HL-60/S4 (cell line): Measurements from ENCODE around the gene TEX12.
"Not testable (repeated sequence)": the region's sequence is repeated elsewhere in the genome, so short reads cannot be mapped to it uniquely, and the experiment has no call there.

Experiments used
- in situ Hi-C: fragments of 300-500 bp; cut with MboI; formaldehyde crosslinking; loops from 2 replicates; pipeline ENCODE4 v1.14.3; 2022; ENCODE audit warnings: low sequenced_read_pairs

TEX12 gene, protein sequence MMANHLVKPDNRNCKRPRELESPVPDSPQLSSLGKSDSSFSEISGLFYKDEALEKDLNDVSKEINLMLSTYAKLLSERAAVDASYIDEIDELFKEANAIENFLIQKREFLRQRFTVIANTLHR

GRCh38 chr11:112167145-112167544 lies at the start of gene TEX12:
TSS of gene TEX12 (plus strand) at chr11:112167372. CDS start at chr11:112169269, 1,897 bp downstream.
- in situ Hi-C loops, result no loop called here

GRCh38 chr11:112118176-112118575 lies 49.0 kb upstream of the TEX12 start:
- in situ Hi-C loops, result no loop called here

- in situ Hi-C loops, result no loop called here
Measured at GRCh38 chr11:112121981-112122615, 45.1 kb upstream of the TEX12 start.

GRCh38 chr11:112123129-112123528 lies 44.0 kb upstream of the TEX12 start:
- in situ Hi-C loops, result no loop called here

DNA sequence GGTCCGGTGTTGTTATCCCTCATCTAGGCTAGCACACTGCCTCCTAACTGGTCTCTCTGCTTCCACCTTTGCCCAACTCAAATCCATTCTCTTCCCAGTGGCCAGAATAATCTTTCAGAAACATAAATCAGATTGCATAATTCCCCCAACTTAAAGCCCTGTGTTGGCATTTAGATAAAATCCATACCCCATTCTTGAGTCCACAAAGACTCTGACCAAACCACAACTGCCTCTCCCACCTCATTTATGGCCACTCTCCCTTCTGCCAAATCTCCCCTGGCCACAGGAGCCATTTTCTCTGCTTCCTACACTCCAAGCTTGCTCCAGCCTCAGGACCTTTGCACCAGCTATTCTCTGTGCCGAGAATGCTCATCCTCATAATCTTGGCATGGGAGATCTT lies 40.1 kb upstream of the TEX12 start:
- in situ Hi-C loops, result no loop called here

- in situ Hi-C loops, result no loop called here
Measured at GRCh38 chr11:112128483-112129121, 38.6 kb upstream of the TEX12 start.

- in situ Hi-C loops, result no loop called here
Measured at GRCh38 chr11:112129656-112130055, 37.5 kb upstream of the TEX12 start.

- in situ Hi-C loops, result no loop called here
Measured at GRCh38 chr11:112132737-112133136, 34.4 kb upstream of the TEX12 start.

DNA sequence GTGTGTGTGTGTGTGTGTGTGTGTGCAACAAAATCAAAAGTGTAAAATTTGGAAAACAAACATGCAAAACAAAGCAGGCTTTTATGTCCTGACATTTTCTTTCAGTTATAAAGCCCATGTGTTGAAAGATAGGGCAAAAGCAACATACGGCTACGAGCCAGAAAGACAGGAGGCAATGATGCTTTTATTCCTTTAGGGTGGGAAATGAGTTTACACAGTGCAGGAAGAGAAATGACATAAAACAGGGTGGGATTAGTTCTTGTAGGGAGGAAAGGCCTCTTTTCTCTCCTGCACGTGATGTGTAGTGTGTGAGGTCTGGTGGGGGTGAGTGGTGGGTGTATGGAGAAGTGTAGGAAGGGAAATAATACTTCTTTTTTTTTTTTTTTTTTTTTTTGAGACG lies 32.7 kb upstream of the TEX12 start:
- in situ Hi-C loops, result no loop called here

DNA sequence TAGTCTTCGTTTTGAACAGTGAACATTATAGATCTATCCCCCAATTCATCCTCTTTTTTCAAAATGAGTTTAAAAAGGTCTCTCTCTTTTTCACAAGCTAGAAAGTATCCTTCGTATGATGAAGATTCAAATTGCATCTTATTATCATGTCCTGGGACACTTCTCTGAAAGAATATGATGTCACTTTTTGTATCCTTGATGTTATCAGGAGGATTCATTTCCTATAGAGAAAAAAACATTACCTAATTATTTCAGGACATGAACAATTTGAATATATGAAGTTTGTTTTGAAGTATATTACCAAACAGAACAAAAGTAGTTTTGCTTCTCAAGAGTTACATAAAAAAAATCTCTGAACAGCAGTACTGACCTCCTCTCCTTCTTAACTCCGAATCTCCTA lies 23.6 kb upstream of the TEX12 start:
- in situ Hi-C loops, result no loop called here

GRCh38 chr11:112150517-112150916 lies 16.7 kb upstream of the TEX12 start:
- in situ Hi-C loops, result no loop called here

GRCh38 chr11:112156153-112156955 lies 10.8 kb upstream of the TEX12 start:
- in situ Hi-C loops, result no loop called here

DNA sequence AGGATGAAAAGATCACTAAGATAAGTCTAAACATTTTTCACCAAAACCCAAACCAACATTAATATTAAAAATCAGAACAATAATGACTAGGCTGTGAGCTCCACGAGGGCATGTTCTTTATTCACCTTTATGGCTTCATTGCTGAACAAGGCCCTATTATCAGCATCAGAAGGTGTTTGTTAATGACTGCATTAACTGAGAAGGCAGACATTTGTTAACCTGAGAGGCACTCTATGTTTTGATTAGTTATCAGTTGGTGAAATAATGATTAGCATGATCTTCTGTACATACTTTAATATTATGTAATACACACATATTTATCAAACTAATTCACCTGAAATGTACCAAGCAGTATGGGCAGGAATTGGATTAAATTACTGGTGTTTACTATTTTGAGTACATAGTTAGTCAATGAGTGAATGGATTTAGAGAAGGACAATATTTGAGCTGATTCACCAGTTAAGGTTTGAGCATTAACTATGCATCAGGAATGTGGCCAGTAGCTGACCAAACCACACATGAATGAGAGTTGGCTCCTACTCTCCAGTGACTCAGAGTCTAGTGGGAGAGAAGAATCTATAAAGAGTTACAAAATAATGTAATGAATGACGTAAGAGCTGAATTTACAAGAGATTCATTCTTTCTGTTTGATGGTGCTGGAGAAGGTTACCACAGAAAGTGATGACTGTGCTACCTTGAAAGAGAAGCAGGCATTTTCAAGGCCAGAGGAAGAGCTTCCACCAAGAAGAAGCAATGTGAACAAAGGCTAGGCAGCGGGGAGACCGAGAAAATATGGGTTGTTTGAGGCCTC lies 10.0 kb upstream of the TEX12 start:
- in situ Hi-C loops, result no loop called here

DNA sequence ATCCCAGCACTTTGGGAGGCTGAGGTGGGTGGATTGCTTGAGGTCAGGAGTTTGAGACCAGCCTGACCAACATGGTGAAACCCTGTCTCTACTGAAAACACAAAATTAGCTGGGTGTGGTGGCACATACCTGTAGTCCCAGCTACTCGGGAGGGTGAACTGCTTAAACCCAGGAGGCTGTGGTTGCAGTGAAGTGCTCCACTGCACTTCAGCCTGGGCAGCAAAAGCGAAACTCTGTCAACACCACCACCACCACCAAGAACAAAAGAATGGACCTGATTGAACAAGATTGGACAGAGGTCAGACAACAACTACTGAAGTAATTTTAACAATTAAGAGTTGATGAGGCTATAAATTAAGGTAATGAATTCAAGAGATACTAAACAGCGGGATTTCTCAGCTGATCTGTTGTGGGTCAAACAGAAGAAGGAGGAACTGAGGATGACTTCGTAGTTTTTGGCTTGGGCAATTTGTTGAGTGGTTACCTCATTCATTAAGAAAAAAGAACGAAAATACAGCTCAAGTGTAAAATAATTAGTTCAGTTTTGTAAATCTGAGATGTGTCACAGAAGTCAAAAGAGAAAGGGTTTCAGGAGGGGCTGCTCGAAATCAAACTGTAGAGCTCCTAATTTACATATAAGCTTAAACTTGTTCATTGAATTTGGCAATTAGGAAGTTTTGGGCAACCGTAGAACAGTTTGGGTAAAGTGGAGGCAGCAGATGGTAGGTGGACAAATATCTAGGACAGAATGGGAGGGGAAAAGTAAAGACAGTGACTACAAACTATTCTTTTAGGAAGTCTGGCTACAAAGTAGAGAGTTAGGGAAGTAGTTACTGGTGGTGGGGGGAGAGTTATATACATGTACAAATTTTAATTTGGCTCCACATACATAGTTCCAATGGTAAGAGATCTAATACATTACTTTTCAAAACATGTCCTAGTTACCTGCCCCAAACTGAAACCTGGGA lies 7.8 kb upstream of the TEX12 start:
- in situ Hi-C loops, result no loop called here

DNA sequence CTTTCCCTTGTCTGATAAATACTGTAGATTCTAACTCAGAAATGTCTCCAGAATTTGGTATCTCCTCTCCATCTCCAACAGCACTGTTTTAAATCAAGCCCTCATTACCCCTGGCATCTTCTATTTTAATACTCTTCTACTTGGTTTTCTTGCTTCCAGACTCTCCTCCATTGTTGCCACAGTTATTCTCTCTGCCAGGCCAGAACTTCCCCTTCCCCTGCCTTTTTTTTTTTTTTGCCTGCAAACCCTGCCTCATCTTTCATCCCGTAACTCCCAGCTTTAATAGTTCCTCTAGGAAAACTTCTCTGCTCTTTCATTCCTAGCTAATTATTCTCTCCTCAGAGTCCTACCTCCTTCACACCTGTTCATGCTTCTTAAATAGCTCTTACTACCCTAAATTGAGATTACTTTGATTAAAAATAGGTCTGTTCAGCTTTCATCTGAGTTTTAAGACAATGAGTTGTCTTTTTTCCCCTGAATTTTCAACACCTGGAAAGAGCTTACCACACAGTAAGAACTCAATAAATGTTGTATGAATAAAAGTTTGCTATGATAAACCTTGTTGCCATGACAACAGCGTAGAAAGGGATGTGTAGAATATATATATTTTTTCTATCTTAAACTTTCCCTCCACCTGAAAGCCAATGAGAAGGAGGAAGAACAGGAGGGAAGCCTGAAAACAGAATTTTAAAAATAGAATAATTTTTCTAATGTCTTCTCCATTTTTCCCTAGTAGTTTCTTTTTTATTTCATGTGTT lies 6.9 kb upstream of the TEX12 start:
- in situ Hi-C loops, result no loop called here

DNA sequence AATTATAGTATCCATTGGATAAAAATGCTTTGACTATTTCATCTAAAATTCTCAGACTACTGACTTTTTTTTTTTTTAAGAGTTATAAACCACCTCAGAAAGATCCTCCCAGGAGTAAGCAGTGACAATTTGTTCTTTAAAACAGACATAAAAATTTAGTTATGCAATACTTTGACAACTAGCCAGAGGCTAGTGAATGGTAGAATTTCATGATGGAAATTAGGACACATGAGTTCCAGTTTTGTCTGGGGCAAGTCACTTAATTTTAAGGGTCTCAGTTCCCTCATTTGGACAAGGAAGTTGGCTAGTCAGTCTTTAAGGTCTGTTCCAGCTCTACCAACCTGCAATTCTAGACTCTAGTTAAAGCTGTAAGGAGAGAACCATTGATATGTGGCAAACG lies 6.2 kb upstream of the TEX12 start:
- in situ Hi-C loops, result no loop called here

DNA sequence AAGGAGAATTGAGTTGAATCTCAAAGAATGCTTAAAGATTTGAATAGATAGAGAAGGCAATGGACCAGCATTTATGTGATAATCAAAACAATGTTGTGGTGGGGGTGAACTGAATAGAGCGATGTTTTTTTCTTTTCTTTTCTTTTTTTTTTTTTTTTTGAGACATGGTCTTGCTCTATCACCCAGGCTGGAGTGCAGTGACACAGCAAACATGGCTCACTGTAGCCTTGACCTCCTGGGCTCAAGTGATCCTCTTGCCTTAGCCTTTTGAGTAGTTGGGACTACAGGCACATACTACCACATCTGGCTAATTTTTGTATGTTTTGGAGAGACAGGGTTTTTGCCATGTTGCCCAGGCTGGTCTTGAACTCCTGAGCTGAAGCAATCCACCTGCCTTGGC lies 5.0 kb upstream of the TEX12 start:
- in situ Hi-C loops, result not testable (repeated sequence)

- in situ Hi-C loops, result no loop called here
Measured at GRCh38 chr11:112162761-112163546, 4.2 kb upstream of the TEX12 start.
